ENCODE data around the gene STK32A.

The STK32A gene

DNA sequence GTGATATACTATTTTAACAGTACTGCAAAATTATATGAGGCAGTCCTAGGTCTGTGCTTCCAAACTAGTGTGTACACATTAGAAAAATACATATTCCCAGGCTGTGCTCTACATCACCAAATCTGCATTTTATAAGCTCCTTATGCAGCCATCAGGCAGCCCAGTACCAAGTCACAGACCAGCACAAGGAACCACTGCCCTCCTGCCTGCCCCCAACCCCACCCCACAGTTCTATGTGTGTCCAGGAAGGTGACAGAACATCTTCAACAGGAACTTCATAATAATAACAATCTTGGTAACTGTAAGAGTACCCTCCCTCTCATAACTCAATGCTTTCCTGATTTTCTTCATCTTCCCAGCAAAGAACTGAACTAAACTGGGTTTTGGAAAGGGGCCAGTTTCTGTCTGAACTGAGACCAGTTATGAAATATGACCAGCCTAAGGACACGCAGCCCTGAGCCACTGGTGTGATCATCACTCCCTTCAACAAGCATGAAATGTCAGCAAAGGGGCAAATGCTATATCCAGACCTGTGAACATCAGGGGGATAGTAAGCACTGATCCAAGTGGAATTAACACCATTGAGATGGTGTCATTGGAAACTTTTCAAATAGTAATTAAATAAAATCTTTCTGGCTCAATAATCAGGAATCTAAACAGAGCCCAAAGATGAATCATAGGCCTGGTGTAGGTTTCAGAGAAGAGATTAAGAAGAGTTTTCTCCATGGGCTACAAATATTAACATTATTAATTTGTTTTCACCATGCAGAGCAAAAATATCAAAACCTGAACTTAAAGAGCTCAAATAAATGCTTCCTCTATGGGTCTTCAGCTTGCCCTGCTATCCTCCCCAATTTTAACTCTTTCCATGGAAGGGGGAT is 192.9 kb downstream of the STK32A start:
- FAIRE-seq = no peak

DNA sequence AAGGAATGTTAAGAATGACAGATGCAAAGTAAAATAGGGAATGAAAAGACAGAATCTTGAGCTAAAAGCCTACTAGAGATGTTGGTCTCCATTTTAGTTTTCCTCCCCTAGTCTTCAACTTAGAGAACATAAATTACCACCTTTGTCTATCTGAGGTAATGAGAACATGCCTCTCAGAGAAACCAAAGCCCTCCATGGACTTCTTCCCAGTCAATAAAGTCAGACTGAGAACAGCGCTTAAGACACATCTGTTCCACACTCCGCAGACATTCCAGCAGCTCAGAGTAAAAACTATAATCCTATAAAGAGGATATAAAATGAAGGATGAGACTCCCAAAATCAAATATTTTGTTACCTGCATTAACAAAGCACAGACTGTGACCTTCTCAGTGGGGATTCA is 195.8 kb downstream of the STK32A start:
- FAIRE-seq = no peak

DNA sequence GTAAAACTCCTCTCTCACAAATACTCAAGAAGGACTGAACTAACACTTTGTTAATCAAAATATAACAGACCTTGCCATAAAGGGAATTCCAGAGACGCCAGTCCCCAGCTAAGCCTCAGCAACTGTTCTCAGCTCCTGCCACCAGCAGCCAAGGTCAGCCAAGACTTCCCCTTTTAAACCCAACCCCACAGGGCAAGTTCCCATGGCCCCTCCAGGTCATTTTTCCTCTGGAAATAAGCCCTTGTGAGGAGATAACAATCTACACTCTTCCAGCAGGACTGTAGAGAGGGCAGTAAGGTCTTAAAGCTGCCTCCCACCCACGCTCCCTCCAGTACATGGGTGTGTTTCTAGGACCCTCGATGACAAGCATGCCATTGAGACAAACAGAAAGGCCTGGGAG is 196.8 kb downstream of the STK32A start:
- FAIRE-seq = no peak

DNA sequence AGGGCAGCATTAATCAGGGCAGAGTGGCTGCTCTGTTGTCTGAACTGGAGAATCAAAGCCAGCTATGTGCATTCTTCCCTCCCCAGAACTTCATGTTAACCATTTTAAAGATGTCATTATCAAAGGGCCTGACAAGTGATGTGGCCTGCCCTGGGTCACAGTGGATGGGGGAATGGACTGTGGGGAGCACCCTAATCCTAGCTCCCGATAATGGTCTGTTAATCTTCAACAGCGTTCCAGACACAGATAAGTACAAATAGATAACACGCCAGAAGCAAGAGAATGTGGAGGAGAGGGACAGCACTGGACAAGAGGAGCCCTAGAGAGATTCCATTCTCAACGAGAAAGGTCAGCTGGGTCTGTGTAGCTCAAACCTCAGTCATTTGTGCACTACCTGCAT is 197.5 kb downstream of the STK32A start:
- no peak for FAIRE-seq

GRCh38 chr5:147434049-147434448 is 199.2 kb downstream of the STK32A start:
- FAIRE-seq = no peak

DNA sequence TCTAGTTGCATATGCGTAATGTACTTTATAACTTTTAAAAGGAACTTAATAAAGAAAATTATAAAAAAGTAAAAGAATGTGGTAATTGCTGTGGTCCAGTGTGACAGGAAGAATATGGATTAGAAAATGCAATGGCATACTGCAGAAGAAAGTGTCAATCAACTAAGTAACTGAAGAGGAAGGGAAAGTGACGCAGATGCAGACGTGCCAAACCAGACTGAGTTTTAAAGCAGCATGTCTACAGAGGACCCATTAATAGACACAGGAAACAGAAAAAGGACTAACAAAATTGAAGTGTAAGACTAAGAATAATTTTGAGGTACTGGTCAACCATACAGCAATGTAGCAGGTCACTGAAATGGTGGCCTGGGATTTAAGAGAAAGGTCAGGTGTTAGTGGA is 201.8 kb downstream of the STK32A start:
- FAIRE-seq = no peak

DNA sequence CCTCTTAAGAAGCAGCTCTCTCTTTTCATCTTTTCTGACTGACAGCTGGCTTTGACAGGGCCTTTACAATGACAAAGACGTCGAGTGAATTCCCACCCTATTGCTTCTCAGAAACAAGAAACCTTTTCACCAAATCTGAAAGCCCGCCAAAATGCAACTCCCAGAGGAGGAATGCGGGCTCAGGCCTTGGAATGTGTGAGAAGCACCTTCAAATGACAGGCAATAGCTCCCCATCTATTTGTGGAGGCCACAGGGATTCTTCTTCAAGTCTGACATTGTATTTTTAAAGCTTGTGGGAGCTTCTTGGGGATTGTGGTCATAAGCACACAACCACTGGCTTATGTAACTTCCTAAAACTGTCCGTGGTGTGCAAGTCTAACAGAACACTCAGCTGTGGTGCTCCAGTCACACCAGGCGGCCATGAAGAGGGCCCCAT is 202.4 kb downstream of the STK32A start:
- FAIRE-seq = no peak

All from endometrium (tissue), 2 donors.